Mucosa of gallbladder (tissue), 1 donor: ENCODE measurements around the gene ANO8. TPM values are rescaled to one million over a fixed set of nuclear protein-coding genes. Genes with fewer than 3 reads are reported as not detected.
A peak's percentile ranks its signal among the peaks of the same experiment; 100 is the strongest.

Experiments used
- DNase-seq: peaks from one replicate; pipeline ENCODE4 v3.0.0-alpha.2; 2020; ENCODE audit warnings: low spot score
- total RNA-seq: library from RNA; stranded (reverse); gene quantifications from one replicate; pipeline ENCODE4 v1.2.1, GENCODE V29; 2021
- donor health status: DM: no; HTN: no; CAD: no.

ANO8 gene
- total RNA-seq, 1 donor from 2014 or later, result 33.2 TPM

GRCh38 chr19:17329366-17330261 lies 5.0 kb downstream of the ANO8 start:
- DNase-seq, result no peak

GRCh38 chr19:17328517-17329365 lies 5.9 kb downstream of the ANO8 start:
- DNase-seq, result no peak

GRCh38 chr19:17327654-17328516 lies 6.8 kb downstream of the ANO8 start:
- peak; percentile 76 for DNase-seq

GRCh38 chr19:17327068-17327653 lies 7.5 kb downstream of the ANO8 start:
- no peak for DNase-seq

DNA sequence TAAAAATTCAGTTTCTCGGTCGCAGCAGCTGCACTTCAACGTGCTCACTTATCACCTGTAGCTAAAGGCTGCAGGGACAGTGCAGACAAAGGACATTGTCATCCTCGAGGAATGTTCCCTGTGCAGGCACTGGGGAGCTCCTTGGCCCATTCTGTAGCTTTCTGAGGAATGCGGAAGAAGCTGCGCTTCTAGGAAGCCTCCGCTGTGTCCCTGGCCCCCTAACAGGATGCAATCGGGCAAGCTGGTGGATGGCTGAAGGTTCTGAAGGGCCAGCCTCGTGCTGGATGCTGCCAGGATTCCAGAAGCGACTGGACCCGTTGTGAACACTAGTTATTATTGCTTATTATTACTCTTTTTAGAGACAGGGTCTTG lies 8.1 kb downstream of the ANO8 start:
- DNase-seq, result no peak

- no peak for DNase-seq
Measured at GRCh38 chr19:17325881-17326594, 8.6 kb downstream of the ANO8 start.

GRCh38 chr19:17325133-17325532 lies 9.5 kb downstream of the ANO8 start:
- no peak for DNase-seq

GRCh38 chr19:17324357-17325114 lies 10.1 kb downstream of the ANO8 start:
- DNase-seq, result no peak

GRCh38 chr19:17323964-17324332 lies 10.7 kb downstream of the ANO8 start:
- DNase-seq, result no peak

DNA sequence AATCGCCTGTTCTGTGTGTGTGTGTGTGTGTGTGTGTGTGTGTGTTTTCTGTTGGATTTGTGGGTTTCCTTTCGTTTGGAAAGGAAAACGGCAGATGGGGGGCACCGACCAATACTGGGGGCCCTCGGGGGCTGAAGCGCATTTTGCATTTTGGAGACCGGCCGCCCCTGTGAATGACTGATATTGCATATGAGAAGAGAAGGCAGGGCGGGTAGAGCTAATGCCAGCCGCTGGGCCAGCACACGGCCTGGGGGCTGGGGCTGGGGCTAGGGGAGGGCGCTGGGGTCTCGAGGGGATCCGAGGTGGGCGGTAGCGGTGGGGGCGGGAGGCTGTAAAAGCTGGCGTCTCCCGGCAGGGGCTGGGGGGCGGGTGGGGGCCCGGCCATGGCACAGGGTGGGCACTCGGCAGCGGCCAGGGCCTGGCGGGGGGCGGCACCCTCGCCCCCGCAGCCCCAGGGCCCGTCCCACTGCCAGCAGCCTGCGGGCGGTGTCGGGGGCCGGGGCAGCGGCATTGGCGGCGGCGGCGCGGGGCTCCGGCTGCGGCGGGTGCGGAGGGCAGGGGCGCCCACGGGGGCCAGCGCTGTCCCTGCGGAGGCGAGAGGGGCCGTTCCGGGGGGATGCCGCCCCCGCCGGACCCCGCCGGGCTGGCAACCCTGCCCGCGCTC lies 11.2 kb downstream of the ANO8 start:
- no peak for DNase-seq

DNA sequence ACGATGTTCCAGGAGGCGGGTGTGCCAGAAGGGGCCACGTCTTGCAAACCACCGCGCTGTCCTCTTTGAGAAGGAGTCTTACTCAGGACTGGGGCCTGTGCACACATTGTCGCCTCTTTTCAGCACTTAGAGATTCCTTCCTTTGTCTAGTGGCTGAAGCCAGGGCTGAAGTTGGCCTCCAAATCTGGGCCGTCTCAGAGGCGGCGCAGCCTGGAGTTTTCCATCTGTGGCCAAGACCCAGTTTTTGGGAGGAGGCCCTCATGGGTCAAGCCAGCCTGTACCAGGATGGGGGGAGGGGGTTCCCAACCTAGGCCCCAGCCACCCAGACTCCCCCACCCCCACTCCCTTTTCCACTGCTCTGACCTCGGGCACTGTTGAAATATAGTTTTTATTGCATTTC lies 11.8 kb downstream of the ANO8 start:
- DNase-seq, result no peak

- DNase-seq, result no peak
Measured at GRCh38 chr19:17321655-17322489, 12.8 kb downstream of the ANO8 start.

GRCh38 chr19:17320435-17320834 lies 14.2 kb downstream of the ANO8 start:
- no peak for DNase-seq

GRCh38 chr19:17319473-17320238 lies 15.0 kb downstream of the ANO8 start:
- DNase-seq, result no peak

DNA sequence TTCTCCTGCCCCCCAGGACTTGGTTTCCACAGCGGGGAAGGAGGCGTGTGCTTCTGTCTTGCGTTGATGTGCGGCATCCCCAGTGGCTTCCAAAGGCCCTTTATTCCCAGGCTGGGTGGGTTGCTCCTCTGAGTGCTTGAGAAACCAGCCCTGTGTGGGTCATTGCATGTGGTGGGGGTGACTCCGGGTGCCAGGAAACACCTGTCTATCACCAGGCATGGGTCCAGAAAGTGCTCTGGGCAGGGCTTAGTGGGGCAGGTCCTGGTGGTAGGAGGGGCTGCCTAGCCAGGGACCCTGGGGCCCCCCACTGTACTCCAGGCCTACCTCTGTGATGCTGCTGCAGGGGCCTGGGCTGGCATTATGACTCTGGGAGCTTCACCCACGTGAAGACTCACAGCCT lies 15.7 kb downstream of the ANO8 start:
- no peak for DNase-seq

DNA sequence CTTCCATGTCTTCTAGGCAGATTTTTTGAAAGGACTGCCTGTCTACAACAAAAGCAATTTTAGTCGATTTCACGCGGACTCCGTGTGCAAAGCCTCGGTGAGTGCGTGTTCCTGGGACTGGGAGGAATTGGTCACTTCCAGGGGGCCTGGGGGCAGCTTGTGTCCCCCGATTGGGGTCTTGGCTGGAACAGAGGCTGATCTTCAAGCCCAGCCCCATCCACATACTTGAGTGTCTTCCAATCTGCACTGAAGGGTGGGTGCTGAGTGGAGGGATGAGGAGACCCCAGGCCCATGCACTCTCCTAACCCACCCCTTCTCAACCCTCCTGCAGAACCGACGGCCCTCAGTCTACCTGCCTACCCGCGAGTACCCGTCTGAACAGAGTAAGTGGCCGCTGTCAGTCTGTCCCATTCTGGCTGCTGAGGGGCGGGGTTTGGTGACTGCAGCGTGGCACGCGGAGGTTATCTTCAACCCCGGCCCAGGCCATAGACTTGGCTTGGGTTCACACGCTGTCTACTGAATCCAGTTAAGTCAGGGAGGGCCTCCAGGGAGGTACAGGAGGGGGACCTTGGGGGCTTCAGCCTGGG lies 20.6 kb downstream of the ANO8 start:
- no peak for DNase-seq
